Femur (tissue), 1 donor: ENCODE data around the gene HNRNPA0.
A peak's percentile ranks its signal among the peaks of the same experiment; 100 is the strongest.
"Not testable (repeated sequence)": the region's sequence is repeated elsewhere in the genome, so short reads cannot be mapped to it uniquely, and the experiment has no call there.

Source experiments
- DNase-seq: peaks from one replicate; pipeline ENCODE4 v3.0.0-alpha.2; 2017

The HNRNPA0 gene

DNA sequence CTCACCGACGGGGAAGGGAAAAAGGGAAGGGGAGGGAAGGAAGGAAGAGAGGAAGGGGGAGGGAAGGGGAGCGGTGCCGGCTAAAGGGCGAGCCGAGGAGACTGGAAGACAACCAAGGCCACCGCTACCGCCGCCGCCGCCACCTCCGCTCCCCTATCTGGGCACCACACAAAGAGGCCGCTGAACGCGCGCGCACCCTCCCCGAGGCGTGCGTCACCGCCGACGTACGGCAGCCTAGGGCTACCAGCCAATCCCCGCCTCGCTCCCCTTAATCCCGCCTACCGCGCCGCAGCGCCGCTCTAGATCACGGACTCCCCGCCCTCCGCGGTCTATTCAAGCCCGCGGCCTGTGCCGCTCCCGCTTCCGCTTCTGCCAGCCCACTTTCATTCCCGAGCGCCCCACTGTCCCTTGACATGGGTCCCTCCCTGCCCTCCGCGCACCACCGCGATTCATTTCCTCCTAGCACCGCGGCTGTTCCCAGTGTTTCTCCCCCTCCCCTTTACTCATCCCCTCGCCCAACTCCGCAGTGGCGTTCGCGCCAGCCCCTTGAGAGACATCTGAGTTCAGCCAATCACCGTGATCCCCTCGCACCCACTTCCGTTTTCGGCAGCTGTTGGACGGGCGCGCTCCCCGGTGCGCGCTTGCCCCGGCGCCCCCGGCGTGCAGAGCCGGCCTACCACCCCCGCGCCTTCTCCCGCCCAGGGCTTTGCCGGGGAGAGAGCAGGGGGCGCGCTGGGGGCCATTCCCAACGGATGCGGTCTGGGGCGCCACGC is at the start of gene HNRNPA0:
HNRNPA0 (minus strand) TSS at position 176 of the 773 bp plus-strand sequence. CDS start 297 bp downstream, outside the sequence.
- peak; percentile 97 for DNase-seq

DNA sequence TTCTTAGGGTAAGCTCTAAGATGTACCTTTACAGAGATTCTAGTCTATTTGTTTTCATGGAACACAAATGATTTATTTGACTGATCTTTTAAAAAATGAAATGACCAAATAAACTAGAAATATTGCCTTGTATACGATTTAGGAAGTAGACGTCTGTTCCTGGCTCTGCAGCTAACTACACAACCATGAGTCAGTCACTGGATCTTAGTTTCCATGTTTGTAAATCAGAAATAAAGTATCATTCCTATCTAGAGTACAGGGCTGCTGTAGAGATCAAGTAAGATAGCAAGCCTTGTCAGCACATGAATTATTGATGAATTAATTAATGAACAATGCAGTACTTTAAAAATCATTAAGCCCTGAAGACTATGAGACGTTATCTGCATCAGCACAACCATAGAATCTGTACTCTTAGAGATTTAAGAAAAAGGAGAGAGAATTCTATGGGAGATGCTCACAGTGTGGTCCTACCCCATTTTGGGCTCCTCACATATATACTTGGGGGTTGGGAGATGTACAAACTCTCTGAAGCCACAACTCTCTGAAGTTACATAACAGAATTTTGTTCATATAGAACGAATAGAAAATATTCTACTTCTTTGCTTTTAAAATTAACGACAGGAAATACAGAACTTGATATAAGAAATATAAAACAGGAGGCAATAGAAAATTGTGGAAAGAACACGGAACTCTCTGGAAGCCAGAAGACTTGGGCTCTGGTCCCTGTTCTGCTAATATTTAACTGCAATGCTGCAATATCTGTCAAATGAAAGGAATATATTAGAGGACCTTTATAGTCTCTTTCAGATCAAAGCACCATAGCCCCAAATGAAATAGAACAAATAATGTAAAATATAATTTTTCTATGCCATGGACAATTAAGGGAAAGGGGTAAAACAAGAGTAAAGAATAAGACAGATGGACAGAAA is 48.4 kb upstream of the HNRNPA0 start:
- no peak for DNase-seq

GRCh38 chr5:137800700-137801411 is 46.7 kb upstream of the HNRNPA0 start:
- DNase-seq: no peak

DNA sequence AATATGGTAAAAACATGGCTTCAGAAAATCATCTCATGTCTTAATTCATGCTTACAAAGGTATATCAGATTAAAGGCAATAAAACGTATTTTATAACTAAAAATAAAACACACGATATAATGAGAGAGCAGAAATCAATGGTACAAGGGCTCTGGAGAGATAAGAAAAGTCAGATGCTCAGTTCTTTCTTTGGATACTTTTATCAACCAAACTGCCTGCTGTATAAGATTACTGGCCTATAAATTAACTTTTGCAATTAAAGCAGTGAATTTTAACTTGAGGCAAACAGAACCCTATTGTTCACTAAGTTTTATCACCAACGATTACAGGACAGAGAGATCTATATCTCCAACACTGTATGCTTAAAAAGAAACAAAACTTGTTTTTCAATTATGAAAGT is 42.1 kb upstream of the HNRNPA0 start:
- DNase-seq: no peak

DNA sequence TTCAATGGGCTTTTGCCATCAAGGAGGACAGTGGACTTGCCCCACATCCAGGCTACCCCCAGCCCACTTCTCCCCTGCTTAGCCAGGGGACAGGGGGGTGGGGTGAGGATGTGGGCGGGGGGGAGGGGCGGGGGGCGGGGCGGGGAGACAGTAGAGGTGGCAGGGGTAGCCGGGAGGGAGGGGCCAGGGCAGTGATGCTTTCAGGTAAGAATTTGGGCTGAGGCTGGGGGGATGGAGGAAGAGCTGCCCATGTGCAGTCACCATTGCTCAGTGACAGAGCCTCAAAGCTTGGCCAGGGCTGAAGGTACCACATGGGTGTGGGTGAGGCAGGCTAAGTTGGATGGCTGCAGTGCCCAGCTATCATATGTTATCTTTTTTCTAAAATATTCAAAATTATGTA is 40.7 kb upstream of the HNRNPA0 start:
- DNase-seq: no peak

DNA sequence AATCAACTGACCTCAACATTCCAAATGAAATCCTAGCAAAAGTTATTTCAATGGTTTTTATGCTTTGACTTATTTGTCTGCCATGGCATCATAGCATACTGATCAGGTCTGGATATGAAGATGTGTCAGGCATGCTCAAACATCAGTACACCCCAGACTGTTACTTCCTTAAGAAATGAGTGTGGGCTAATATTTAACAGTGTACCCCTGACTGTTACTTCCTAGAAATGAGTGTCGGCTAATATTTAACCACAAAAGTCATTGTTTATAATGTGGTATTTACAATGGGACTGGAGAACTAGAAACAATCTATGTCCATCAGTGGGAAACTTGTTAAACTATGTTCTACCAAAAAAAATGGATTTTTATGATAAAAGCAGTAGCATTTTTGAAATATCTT is 38.1 kb upstream of the HNRNPA0 start:
- no peak for DNase-seq

DNA sequence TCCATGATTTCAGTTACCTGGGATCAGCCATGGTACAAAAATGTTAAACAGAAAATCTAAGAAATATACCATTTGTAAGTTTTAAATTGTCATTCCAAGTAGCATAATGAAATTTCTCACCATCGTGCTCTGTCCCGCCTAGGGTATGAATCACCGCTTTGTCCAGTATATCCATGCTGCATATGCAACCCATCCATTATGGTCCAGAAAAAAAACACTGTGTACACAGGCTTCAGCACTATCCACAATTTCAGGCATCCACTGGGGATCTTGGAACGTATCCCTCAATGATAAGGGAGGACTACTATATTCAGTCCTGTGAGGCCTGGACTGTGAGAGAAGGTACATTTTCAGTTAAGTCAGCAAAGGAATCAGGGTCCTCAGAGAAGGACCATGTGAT is 37.6 kb upstream of the HNRNPA0 start:
- DNase-seq: no peak

GRCh38 chr5:137791387-137791786 is 37.2 kb upstream of the HNRNPA0 start:
- no peak for DNase-seq

GRCh38 chr5:137788560-137788959 is 34.4 kb upstream of the HNRNPA0 start:
- DNase-seq: not testable (repeated sequence)

GRCh38 chr5:137782984-137783536 is 28.9 kb upstream of the HNRNPA0 start:
- DNase-seq: no peak

GRCh38 chr5:137782055-137782454 is 27.9 kb upstream of the HNRNPA0 start:
- no peak for DNase-seq

- no peak for DNase-seq
Measured at GRCh38 chr5:137778772-137779564, 24.8 kb upstream of the HNRNPA0 start.

- DNase-seq: not testable (repeated sequence)
Measured at GRCh38 chr5:137767937-137768336, 13.8 kb upstream of the HNRNPA0 start.

- no peak for DNase-seq
Measured at GRCh38 chr5:137761566-137761965, 7.4 kb upstream of the HNRNPA0 start.

GRCh38 chr5:137760719-137761516 is 6.8 kb upstream of the HNRNPA0 start:
- DNase-seq: no peak

GRCh38 chr5:137760294-137760693 is 6.1 kb upstream of the HNRNPA0 start:
- DNase-seq: no peak

- DNase-seq: no peak
Measured at GRCh38 chr5:137758715-137759306, 4.6 kb upstream of the HNRNPA0 start.

DNA sequence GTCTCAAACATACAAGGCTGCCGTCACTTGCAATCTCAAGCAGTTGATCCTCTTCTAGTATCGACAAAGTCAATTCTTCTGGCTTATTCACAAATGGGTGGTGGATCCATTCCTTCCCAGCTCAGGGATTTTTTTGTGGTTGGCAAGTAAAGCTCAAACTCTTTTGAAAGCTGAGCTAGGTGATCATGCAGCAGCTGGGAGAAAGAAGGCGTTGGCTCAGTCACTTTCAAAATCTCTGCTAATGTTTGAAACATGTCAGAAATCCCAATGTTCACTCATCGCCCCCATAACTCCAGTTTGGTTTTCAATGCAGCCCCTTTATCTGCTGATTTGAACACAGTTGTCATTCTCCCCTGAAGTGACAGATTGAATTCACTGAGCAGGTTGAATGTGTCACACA is 4.0 kb upstream of the HNRNPA0 start:
- DNase-seq: no peak

DNA sequence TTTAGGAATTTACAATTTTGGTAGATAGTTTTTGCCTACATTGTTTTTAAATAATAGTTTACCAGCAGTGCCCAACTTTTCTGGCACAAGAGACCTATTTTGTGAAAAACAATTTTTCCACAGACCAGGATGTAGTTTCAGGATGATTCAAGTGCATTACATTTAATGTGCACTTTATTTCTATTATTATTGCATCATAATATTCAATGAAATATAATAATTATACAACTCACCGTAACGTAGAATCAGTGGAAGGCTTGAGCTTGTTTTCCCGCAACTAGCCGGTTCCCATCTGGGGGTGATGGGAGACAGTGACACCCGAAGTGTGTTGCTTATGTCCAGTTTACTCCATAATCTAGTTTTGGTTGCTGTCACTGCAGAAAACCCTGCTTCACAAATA is 3.5 kb upstream of the HNRNPA0 start:
- DNase-seq: no peak

DNA sequence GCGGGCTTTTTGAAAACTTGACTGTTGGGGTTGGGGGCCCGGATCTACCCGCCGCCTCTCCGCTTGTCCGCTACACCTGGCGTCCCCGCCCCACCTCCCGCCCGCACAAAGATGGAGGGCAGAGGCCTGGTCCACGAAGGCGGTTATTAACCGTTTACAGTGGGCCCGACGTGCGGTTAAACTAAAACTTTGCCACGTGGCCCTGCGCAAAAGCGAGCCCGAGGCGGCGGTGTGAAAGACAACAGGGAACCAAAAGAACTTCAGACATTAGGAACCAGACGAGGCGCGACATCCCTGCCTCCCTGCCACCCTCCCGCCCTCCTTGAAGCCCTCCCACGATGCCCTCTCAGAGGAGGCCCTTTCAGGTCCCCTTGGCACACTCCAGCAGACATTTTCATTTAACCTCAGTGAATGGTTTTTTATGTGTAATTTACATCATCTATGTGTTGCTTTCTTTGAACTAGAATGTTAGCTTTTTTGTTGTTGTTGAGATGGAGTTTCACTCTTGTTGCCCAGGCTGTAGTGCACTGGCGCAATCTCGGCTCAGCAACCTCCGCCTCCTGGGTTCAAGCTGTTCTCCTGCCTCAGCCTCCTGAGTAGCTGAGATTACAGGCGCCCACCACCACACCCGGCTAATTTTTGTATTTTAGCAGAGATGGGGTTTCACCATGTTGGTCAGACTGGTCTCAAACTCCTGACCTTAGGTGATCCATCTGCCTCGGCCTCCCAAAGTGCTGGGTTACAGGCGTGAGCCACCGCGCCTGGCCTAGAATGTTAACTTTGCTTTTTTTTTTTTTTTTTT is 999 bp upstream of the HNRNPA0 start:
- no peak for DNase-seq
